OCI-LY7 (cell line): ENCODE measurements around the gene HMGCS1. TPM values are rescaled to one million over a fixed set of nuclear protein-coding genes. Genes with fewer than 3 reads are reported as not detected.

Experiments
- BruUV-seq: library from RNA; stranded (reverse); fragments of 400-500 nt; replicated peaks from 2 replicates; lab custom pipeline; 2021; lab: Mats Ljungman, UMichigan
- CTCF ChIA-PET: fragments of 300-600 bp; sonication (Branson Sonifier 250); formaldehyde crosslinking; loops from one replicate; lab custom pipeline; 2022; ENCODE audit warnings: antibody characterized with exemption; ENCODE audit not compliant: unreplicated experiment; lab: Charles Lee
- POLR2A ChIA-PET: fragments of 300-600 bp; sonication (Branson Sonifier 250); formaldehyde crosslinking; loops from one replicate; lab custom pipeline; 2022; ENCODE audit warnings: antibody characterized with exemption; lab: Charles Lee
- DNase-seq: peaks from one replicate; pipeline ENCODE4 v3.0.0-alpha.2; 2015; ENCODE audit warnings: low spot score
- H2AFZ ChIP-seq: fragments of 200-600 bp; sonication (generic), shearing (Covaris generic); 2 replicates; pipeline ENCODE4 v1.6.1; 2014; ENCODE audit warnings: mild to moderate bottlenecking, antibody characterized with exemption, low read length, moderate library complexity
- H3K27ac ChIP-seq: fragments of 200-600 bp; sonication (generic); 2 replicates; pipeline ENCODE4 v1.5.1; 2014; ENCODE audit warnings: mixed run types, low read depth, mild to moderate bottlenecking, moderate library complexity, low read length, inconsistent platforms; ENCODE audit not compliant: poor library complexity, severe bottlenecking
- H3K36me3 ChIP-seq: fragments of 200-600 bp; sonication (generic); 2 replicates; pipeline ENCODE4 v1.6.1; 2014; ENCODE audit warnings: mild to moderate bottlenecking, antibody characterized with exemption, low read length, moderate library complexity, mixed read lengths; ENCODE audit not compliant: insufficient read depth
- H3K4me1 ChIP-seq: fragments of 200-600 bp; sonication (generic); 2 replicates; pipeline ENCODE4 v1.5.1; 2014; ENCODE audit warnings: mild to moderate bottlenecking, low read length; ENCODE audit not compliant: insufficient read depth, poor library complexity, severe bottlenecking
- H3K4me2 ChIP-seq: fragments of 200-600 bp; sonication (generic); 2 replicates; pipeline ENCODE4 v1.6.1; 2014; ENCODE audit warnings: mild to moderate bottlenecking, low read length
- H3K4me3 ChIP-seq: fragments of 200-600 bp; sonication (generic); 2 replicates; pipeline ENCODE4 v1.5.1; 2014; ENCODE audit warnings: mild to moderate bottlenecking, low read depth, low read length; ENCODE audit not compliant: poor library complexity, severe bottlenecking
- H3K79me2 ChIP-seq: fragments of 200-600 bp; sonication (generic); 2 replicates; pipeline ENCODE4 v1.6.1; 2016; ENCODE audit warnings: low read depth, mild to moderate bottlenecking, low read length, moderate library complexity, mixed read lengths; ENCODE audit not compliant: insufficient read depth
- H3K9me2 ChIP-seq: fragments of 200-600 bp; sonication (generic); 2 replicates; pipeline ENCODE4 v1.6.1; 2016; ENCODE audit warnings: mild to moderate bottlenecking, low read length, mixed read lengths; ENCODE audit not compliant: insufficient read depth
- H3K9me3 ChIP-seq: fragments of 200-600 bp; sonication (generic); 2 replicates; pipeline ENCODE4 v1.6.1; 2014; ENCODE audit warnings: mild to moderate bottlenecking, mixed run types, low read length, mixed read lengths
- H4K20me1 ChIP-seq: fragments of 200-600 bp; sonication (generic); 2 replicates; pipeline ENCODE4 v1.6.1; 2014; ENCODE audit warnings: mild to moderate bottlenecking, antibody characterized with exemption, low read length, moderate library complexity, mixed read lengths; ENCODE audit not compliant: insufficient read depth
- EZH2phosphoT487 ChIP-seq: fragments of 200-600 bp; sonication (generic); IDR thresholded peaks from 2 replicates; pipeline ENCODE4 v1.6.1; 2018; ENCODE audit warnings: low read depth, borderline replicate concordance, mild to moderate bottlenecking, mixed run types, antibody characterized with exemption, low read length, moderate library complexity, mixed read lengths
- intact Hi-C: fragments of 100-400 bp; cut with micrococcal nuclease; formaldehyde crosslinking; loops from one replicate; pipeline ENCODE4 v1.10.0; 2022; ENCODE audit not compliant: unreplicated experiment
- total RNA-seq, 2 experiments: library from RNA; depleted of rRNA in 1 of 2; stranded (reverse); fragments of >200 nt in 1 of 2; shearing (Covaris generic) in 1 of 2; gene quantifications; 2 replicates each; pipeline ENCODE4 v1.2.3, GENCODE V29; 2014 to 2022
- TF ChIP-seq, protein P1 (sequence below): fragments of 200-600 bp; sonication (generic); conservative IDR thresholded peaks from 2 replicates; pipeline ENCODE4 v1.5.1; 2014; ENCODE audit warnings: mild to moderate bottlenecking, antibody characterized with exemption, low read length, moderate library complexity, mixed read lengths

Gene HMGCS1
- total RNA-seq, 2 experiments from 2014 or later, result 59.5 to 236 TPM

DNA sequence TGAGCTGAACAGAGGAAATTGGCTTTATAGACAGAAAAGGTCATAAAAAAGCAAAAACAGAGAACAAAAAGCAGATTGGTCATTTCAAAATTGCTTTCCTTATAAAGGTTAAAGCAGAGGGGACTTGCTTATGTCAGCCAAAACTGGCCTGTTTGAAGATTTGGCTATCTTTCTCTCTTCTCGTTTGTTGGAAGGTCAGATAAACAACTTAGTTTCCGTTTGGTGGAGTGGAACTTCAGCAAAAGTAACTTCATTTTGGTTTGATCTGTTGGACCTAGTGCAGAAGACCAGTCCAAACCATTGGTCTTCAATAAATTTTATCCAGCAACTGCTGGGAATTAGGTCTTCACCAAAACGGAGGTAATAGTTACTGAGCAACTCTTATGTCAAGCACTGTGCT is 45.1 kb upstream of the HMGCS1 start:
- Histone ChIP-seq H3K4me1 (no peaks in the 10 kb centered on the region), H3K9me3 (peaks cover 6% of the 10 kb centered on the region; the same call in 1 of the 2 replicates), H4K20me1 (no peaks in the 10 kb centered on the region), H3K4me2 (no peak overlapping the region), H3K27ac (no peak overlapping the region), H3K9me2 (no peaks in the 10 kb centered on the region), H3K79me2 (no peaks in the 10 kb centered on the region), H3K36me3 (no peaks in the 10 kb centered on the region), H3K4me3 (no peak overlapping the region), H2AFZ (no peak overlapping the region)
- ChIA-PET CTCF (no interaction called here), POLR2A (no interaction called here)
- BruUV-seq, result no TSS peak
- no peak for DNase-seq
- intact Hi-C loops, result no loop called here
- TF ChIP-seq EZH2phosphoT487, result no peak
- TF ChIP-seq, protein P1, sequence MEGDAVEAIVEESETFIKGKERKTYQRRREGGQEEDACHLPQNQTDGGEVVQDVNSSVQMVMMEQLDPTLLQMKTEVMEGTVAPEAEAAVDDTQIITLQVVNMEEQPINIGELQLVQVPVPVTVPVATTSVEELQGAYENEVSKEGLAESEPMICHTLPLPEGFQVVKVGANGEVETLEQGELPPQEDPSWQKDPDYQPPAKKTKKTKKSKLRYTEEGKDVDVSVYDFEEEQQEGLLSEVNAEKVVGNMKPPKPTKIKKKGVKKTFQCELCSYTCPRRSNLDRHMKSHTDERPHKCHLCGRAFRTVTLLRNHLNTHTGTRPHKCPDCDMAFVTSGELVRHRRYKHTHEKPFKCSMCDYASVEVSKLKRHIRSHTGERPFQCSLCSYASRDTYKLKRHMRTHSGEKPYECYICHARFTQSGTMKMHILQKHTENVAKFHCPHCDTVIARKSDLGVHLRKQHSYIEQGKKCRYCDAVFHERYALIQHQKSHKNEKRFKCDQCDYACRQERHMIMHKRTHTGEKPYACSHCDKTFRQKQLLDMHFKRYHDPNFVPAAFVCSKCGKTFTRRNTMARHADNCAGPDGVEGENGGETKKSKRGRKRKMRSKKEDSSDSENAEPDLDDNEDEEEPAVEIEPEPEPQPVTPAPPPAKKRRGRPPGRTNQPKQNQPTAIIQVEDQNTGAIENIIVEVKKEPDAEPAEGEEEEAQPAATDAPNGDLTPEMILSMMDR, result no peak

DNA sequence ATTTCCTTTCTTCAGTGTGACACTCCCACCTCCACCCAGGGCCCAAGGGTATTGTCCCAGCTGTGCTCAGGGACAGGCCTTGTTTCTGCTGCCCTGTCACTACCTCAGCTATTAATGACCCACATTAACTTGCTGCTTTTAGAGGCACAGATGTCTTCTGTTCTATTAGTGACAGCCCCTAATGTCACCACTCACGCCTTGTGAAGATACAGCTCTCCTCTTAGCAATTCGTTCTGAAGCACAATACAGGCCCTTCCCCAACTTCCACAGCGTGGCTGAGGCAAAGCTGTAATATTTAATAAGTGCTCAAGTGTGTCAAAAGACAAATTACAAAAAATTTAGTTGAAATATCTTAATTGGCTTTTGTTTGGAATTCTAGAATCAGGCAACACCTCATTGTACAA is 44.7 kb upstream of the HMGCS1 start:
- Histone ChIP-seq H3K4me2 (no peak overlapping the region), H3K27ac (no peak overlapping the region), H3K79me2 (no peaks in the 10 kb centered on the region), H2AFZ (no peak overlapping the region), H3K36me3 (no peaks in the 10 kb centered on the region), H3K4me3 (no peak overlapping the region), H3K4me1 (no peaks in the 10 kb centered on the region), H3K9me3 (peaks cover 6% of the 10 kb centered on the region; the same call in 1 of the 2 replicates), H3K9me2 (no peaks in the 10 kb centered on the region), H4K20me1 (no peaks in the 10 kb centered on the region)
- no peak for DNase-seq
- intact Hi-C loops, result no loop called here
- ChIA-PET CTCF (no interaction called here), POLR2A (interaction anchor here (0.6 kb wide), 1 partner anchor 1119 kb away, joined by 3 read pairs; no protein-coding TSS in a partner anchor)
- TF ChIP-seq, protein P1, result no peak
- TF ChIP-seq EZH2phosphoT487, result no peak
- no TSS peak for BruUV-seq

DNA sequence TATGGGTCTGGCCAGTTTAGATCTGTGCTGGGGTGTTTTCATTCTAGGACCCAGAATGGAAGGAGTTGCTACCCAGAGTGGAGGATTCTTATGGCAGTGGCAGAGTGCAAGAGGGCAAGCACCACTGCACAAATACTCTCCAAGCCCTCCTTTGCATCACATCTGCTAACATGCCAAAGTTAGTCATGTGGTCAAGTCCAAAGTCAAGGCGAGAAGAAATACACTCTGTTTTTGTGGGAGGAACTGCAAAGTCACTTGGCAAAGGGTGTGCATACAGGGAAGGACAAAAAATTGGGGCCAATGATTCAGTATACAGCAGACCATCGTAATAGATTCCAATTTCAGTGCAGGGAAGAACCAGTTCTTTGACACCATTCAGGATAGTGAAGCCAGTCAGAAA is 43.9 kb upstream of the HMGCS1 start:
- ChIA-PET CTCF (no interaction called here), POLR2A (interaction anchor here (0.9 kb wide), 1 partner anchor 1572 kb away, joined by 4 read pairs; no protein-coding TSS in a partner anchor)
- H2AFZ ChIP-seq, result no peak overlapping the region
- TF ChIP-seq, protein P1, result no peak
- TF ChIP-seq EZH2phosphoT487, result no peak
- H3K4me3 ChIP-seq, result no peak overlapping the region
- intact Hi-C loops, result no loop called here
- H3K9me2 ChIP-seq, result no peaks in the 10 kb centered on the region
- H4K20me1 ChIP-seq, result no peaks in the 10 kb centered on the region
- no peaks in the 10 kb centered on the region for H3K36me3 ChIP-seq
- no peak overlapping the region for H3K4me2 ChIP-seq
- H3K79me2 ChIP-seq, result no peaks in the 10 kb centered on the region
- peaks cover 6% of the 10 kb centered on the region; the same call in 1 of the 2 replicates for H3K9me3 ChIP-seq
- no peak for DNase-seq
- no TSS peak for BruUV-seq
- no peaks in the 10 kb centered on the region for H3K4me1 ChIP-seq
- no peak overlapping the region for H3K27ac ChIP-seq
